Measurements from ENCODE around the gene HBB.

Gene HBB

DNA sequence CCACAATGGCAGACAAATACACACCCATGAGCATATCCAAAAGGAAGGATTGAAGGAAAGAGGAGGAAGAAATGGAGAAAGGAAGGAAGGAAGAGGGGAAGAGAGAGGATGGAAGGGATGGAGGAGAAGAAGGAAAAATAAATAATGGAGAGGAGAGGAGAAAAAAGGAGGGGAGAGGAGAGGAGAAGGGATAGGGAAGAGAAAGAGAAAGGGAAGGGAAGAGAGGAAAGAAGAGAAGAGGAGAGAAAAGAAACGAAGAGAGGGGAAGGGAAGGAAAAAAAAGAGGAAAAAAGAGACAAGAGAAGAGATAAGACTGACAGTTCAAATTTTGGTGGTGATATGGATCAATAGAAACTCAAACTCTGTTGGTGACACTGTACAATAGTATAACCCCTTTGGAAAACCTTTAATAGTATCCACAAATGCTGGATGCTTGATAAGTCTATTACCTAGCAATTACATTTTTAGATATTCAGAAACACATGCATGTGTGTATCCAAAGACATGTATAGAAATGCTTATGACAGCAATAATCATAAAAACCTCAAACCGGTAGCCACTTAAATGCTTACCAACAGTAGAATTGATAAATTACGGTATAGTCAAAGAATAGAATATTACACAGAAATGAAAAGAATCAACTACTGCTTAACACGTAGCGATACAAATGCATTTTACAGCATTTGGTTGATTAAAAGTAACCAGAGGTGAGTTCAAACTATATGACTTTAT lies 8.7 kb upstream of the HBB start:
- no CpG with 5 or more reads among the region's 5 CpGs for WGBS (ENCODE audit: extremely low coverage, insufficient coverage, low lambda C conversion rate)
- H2BK5ac ChIP-seq (ENCODE audit: low read length), result no peak overlapping the region
- H3K79me1 ChIP-seq (ENCODE audit: low read length), result no peaks in the 10 kb centered on the region
- H3K36me3 ChIP-seq (ENCODE audit: control insufficient read depth, insufficient read depth, low read length), result no peaks in the 10 kb centered on the region
- no peak overlapping the region for H3K56ac ChIP-seq (ENCODE audit: low read length)
- H3K23ac ChIP-seq (ENCODE audit: low read length), result no peak overlapping the region
- DNase-seq, result no peak
- no peak overlapping the region for H3K4me3 ChIP-seq (ENCODE audit: low read length)
- H2BK120ac ChIP-seq (ENCODE audit: low read depth, low read length), result no peak overlapping the region
- no peaks in the 10 kb centered on the region for H3K27me3 ChIP-seq (ENCODE audit: insufficient read depth, low read length, poor library complexity)
- no peak overlapping the region for H3K27ac ChIP-seq (ENCODE audit: low read depth, low read length)
- H3K9ac ChIP-seq (ENCODE audit: low read length), result no peak overlapping the region
- no peaks in the 10 kb centered on the region for H3K79me2 ChIP-seq (ENCODE audit: control insufficient read depth, insufficient read depth, low read length)
- no peaks in the 10 kb centered on the region for H3K4me1 ChIP-seq (ENCODE audit: control insufficient read depth, low read depth, low read length)
- no peak overlapping the region for H3K18ac ChIP-seq (ENCODE audit: low read length)
- H4K5ac ChIP-seq (ENCODE audit: low read length), result no peak overlapping the region
- H2AK5ac ChIP-seq (ENCODE audit: low read length), result no peak overlapping the region
- H3K4me2 ChIP-seq (ENCODE audit: low read length), result no peak overlapping the region
- no peak overlapping the region for H4K8ac ChIP-seq (ENCODE audit: low read depth, low read length)
- H3K4ac ChIP-seq (ENCODE audit: low read depth, low read length), result no peak overlapping the region
- H2BK15ac ChIP-seq (replicated peaks; ENCODE audit: low read depth), result no peak overlapping the region

DNA sequence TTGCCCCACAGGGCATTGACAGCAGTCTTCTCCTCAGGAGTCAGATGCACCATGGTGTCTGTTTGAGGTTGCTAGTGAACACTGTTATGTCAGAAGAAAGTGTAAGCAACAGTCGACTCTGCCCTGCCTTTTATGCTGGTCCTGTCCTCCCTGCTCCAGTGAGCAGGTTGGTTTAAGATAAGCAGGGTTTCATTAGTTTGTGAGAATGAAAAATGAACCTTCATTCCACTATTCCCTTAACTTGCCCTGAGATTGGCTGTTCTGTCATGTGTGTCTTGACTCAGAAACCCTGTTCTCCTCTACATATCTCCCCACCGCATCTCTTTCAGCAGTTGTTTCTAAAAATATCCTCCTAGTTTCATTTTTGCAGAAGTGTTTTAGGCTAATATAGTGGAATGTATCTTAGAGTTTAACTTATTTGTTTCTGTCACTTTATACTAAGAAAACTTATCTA lies 7.5 kb upstream of the HBB start, which contains the start of gene HBD:
Gene HBD, minus strand, starts transcription at position 103 of the 454 bp plus-strand sequence. Its CDS starts 50 bp downstream, at position 53.
- Histone ChIP-seq H3K4ac (ENCODE audit: low read depth, low read length) (no peak within 1 kb of the TSS), H2AK5ac (ENCODE audit: low read length) (no peak within 1 kb of the TSS)
- no peak for DNase-seq

DNA sequence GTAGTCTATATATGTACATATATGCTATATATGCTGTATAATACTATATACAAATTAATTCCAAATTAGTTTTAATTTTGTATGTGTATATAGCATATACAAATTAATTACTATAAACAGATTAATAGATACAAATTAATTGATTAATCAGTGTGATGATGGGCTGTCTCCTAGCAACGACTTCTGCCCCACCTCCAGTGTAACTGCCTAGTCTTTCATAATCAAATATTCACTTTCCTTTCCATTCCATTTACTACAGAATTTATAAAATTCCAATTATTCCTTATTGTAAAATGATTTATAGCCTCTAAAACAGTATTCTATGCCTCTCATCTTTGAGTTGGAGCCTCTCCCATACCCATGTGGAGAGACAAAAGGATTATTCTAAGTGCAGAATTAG lies 6.4 kb upstream of the HBB start:
- Histone ChIP-seq H4K8ac (ENCODE audit: low read depth, low read length) (no peak overlapping the region), H3K9ac (ENCODE audit: low read length) (no peak overlapping the region), H3K79me1 (ENCODE audit: low read length) (no peaks in the 10 kb centered on the region), H3K18ac (ENCODE audit: low read length) (no peak overlapping the region), H2BK15ac (replicated peaks; ENCODE audit: low read depth) (no peak overlapping the region), H3K27me3 (ENCODE audit: insufficient read depth, low read length, poor library complexity) (no peaks in the 10 kb centered on the region), H2BK120ac (ENCODE audit: low read depth, low read length) (no peak overlapping the region), H4K5ac (ENCODE audit: low read length) (no peak overlapping the region), H3K4me1 (ENCODE audit: control insufficient read depth, low read depth, low read length) (no peaks in the 10 kb centered on the region), H3K4me2 (ENCODE audit: low read length) (no peak overlapping the region), H3K4ac (ENCODE audit: low read depth, low read length) (no peak overlapping the region), H3K23ac (ENCODE audit: low read length) (no peak overlapping the region), H3K56ac (ENCODE audit: low read length) (no peak overlapping the region), H3K27ac (ENCODE audit: low read depth, low read length) (no peak overlapping the region), H2BK5ac (ENCODE audit: low read length) (no peak overlapping the region), H2AK5ac (ENCODE audit: low read length) (no peak overlapping the region), H3K36me3 (ENCODE audit: control insufficient read depth, insufficient read depth, low read length) (no peaks in the 10 kb centered on the region), H3K4me3 (ENCODE audit: low read length) (no peak overlapping the region), H3K79me2 (ENCODE audit: control insufficient read depth, insufficient read depth, low read length) (no peaks in the 10 kb centered on the region)
- no CpG with 5 or more reads among the region's 1 CpG for WGBS (ENCODE audit: extremely low coverage, insufficient coverage, low lambda C conversion rate)
- DNase-seq, result no peak

More for the DNA sequence above, 7.5 kb upstream of the HBB start, which contains the start of gene HBD:
- Histone ChIP-seq H2BK5ac (ENCODE audit: low read length) (no peak within 1 kb of the TSS), H3K36me3 (ENCODE audit: control insufficient read depth, insufficient read depth, low read length) (no peaks in the 10 kb centered on the region), H3K4me3 (ENCODE audit: low read length) (no peak within 1 kb of the TSS), H3K56ac (ENCODE audit: low read length) (no peak within 1 kb of the TSS), H3K79me1 (ENCODE audit: low read length) (no peaks in the 10 kb centered on the region), H3K27ac (ENCODE audit: low read depth, low read length) (no peak within 1 kb of the TSS), H3K18ac (ENCODE audit: low read length) (no peak within 1 kb of the TSS), H4K5ac (ENCODE audit: low read length) (no peak within 1 kb of the TSS), H3K4me1 (ENCODE audit: control insufficient read depth, low read depth, low read length) (no peaks in the 10 kb centered on the region), H3K27me3 (ENCODE audit: insufficient read depth, low read length, poor library complexity) (no peaks in the 10 kb centered on the region), H3K23ac (ENCODE audit: low read length) (no peak within 1 kb of the TSS), H2BK120ac (ENCODE audit: low read depth, low read length) (no peak within 1 kb of the TSS), H2BK15ac (replicated peaks; ENCODE audit: low read depth) (no peak within 1 kb of the TSS), H4K8ac (ENCODE audit: low read depth, low read length) (no peak within 1 kb of the TSS), H3K79me2 (ENCODE audit: control insufficient read depth, insufficient read depth, low read length) (no peaks in the 10 kb centered on the region), H3K9ac (ENCODE audit: low read length) (no peak within 1 kb of the TSS), H3K4me2 (ENCODE audit: low read length) (no peak within 1 kb of the TSS)
- no CpG with 5 or more reads among the region's 2 CpGs for WGBS (ENCODE audit: extremely low coverage, insufficient coverage, low lambda C conversion rate)

DNA sequence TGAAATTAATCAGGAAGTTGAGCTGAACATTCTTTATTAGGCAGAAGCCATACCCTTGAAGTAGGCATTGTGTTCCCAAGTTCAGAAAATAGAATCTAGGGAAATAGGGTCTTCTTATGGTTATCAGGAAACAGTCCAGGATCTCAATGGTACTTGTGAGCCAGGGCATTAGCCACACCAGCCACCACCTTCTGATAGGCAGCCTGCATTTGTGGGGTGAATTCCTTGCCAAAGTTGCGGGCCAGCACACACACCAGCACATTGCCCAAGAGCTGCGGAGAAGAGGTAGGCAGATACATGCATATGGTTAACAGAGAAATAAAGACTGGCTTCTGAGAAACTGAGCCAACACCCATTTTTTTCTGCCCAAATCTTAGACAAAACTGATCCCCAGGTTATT lies 6.0 kb upstream of the HBB start:
- Histone ChIP-seq H2BK15ac (replicated peaks; ENCODE audit: low read depth) (no peak overlapping the region), H3K4me3 (ENCODE audit: low read length) (no peak overlapping the region), H2BK5ac (ENCODE audit: low read length) (no peak overlapping the region), H4K8ac (ENCODE audit: low read depth, low read length) (no peak overlapping the region), H3K27me3 (ENCODE audit: insufficient read depth, low read length, poor library complexity) (no peaks in the 10 kb centered on the region), H2AK5ac (ENCODE audit: low read length) (no peak overlapping the region), H3K23ac (ENCODE audit: low read length) (no peak overlapping the region), H3K4me1 (ENCODE audit: control insufficient read depth, low read depth, low read length) (no peaks in the 10 kb centered on the region), H3K79me1 (ENCODE audit: low read length) (no peaks in the 10 kb centered on the region), H3K18ac (ENCODE audit: low read length) (no peak overlapping the region), H3K4ac (ENCODE audit: low read depth, low read length) (no peak overlapping the region), H3K9ac (ENCODE audit: low read length) (no peak overlapping the region), H2BK120ac (ENCODE audit: low read depth, low read length) (no peak overlapping the region), H3K27ac (ENCODE audit: low read depth, low read length) (no peak overlapping the region), H3K79me2 (ENCODE audit: control insufficient read depth, insufficient read depth, low read length) (no peaks in the 10 kb centered on the region), H3K56ac (ENCODE audit: low read length) (no peak overlapping the region), H4K5ac (ENCODE audit: low read length) (no peak overlapping the region), H3K4me2 (ENCODE audit: low read length) (no peak overlapping the region), H3K36me3 (ENCODE audit: control insufficient read depth, insufficient read depth, low read length) (no peaks in the 10 kb centered on the region)
- no CpG with 5 or more reads among the region's 2 CpGs for WGBS (ENCODE audit: extremely low coverage, insufficient coverage, low lambda C conversion rate)
- DNase-seq, result no peak

DNA sequence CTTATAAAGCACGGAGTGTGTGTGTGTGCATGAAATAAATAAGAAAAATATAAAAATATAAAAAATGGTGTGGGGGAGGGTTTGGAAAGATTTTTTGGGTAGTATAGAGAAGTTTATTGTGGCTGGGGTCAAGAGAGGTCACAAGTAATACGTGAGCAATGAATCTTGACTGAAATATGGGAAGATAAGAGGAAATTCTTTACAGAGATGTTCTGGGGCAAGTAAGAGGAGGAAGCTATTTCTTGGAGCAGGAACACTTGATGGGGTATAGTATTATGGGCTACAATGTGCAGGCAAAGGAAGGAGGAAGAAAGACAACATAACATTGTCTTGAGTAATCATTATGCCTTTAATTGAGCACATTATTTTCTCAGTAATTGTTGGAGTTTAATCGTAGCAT lies 5.3 kb upstream of the HBB start:
- H3K4me1 ChIP-seq (ENCODE audit: control insufficient read depth, low read depth, low read length), result no peaks in the 10 kb centered on the region
- H2AK5ac ChIP-seq (ENCODE audit: low read length), result no peak overlapping the region
- H2BK120ac ChIP-seq (ENCODE audit: low read depth, low read length), result no peak overlapping the region
- no peak overlapping the region for H3K56ac ChIP-seq (ENCODE audit: low read length)
- no peaks in the 10 kb centered on the region for H3K36me3 ChIP-seq (ENCODE audit: control insufficient read depth, insufficient read depth, low read length)
- no peak overlapping the region for H3K18ac ChIP-seq (ENCODE audit: low read length)
- no peaks in the 10 kb centered on the region for H3K79me1 ChIP-seq (ENCODE audit: low read length)
- no peak for DNase-seq
- 100% methylated on average over 2 of the region's 3 CpGs for WGBS (ENCODE audit: extremely low coverage, insufficient coverage, low lambda C conversion rate)
- no peak overlapping the region for H2BK15ac ChIP-seq (replicated peaks; ENCODE audit: low read depth)
- H3K23ac ChIP-seq (ENCODE audit: low read length), result no peak overlapping the region
- no peak overlapping the region for H3K4ac ChIP-seq (ENCODE audit: low read depth, low read length)
- no peak overlapping the region for H2BK5ac ChIP-seq (ENCODE audit: low read length)
- H3K27me3 ChIP-seq (ENCODE audit: insufficient read depth, low read length, poor library complexity), result no peaks in the 10 kb centered on the region
- no peak overlapping the region for H4K8ac ChIP-seq (ENCODE audit: low read depth, low read length)
- no peak overlapping the region for H3K9ac ChIP-seq (ENCODE audit: low read length)
- H3K4me3 ChIP-seq (ENCODE audit: low read length), result no peak overlapping the region
- no peak overlapping the region for H4K5ac ChIP-seq (ENCODE audit: low read length)
- H3K4me2 ChIP-seq (ENCODE audit: low read length), result no peak overlapping the region
- H3K79me2 ChIP-seq (ENCODE audit: control insufficient read depth, insufficient read depth, low read length), result no peaks in the 10 kb centered on the region
- H3K27ac ChIP-seq (ENCODE audit: low read depth, low read length), result no peak overlapping the region

DNA sequence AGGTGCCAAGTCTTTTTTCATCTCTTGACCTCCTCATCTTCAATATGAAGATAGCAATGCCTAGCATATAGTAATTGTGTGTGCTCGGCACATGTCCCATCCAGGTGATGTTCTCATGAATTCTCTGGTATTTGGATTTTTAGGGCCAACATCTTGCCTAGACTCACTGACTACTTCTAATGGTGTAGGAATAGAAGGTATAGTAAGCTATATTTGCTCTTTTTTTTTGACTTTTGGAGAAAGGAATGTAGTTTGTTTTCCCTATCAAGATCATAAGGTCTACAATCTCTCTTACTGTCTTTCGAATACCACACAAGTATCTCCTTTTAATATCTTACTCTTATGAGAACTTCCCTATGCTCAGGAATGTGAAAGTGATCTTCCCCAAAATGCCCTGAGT lies 4.2 kb upstream of the HBB start:
- no peak overlapping the region for H3K4ac ChIP-seq (ENCODE audit: low read depth, low read length)
- H3K4me1 ChIP-seq (ENCODE audit: control insufficient read depth, low read depth, low read length), result no peaks in the 10 kb centered on the region
- WGBS (ENCODE audit: extremely low coverage, insufficient coverage, low lambda C conversion rate), result no CpG with 5 or more reads among the region's 2 CpGs
- H3K56ac ChIP-seq (ENCODE audit: low read length), result no peak overlapping the region
- H3K79me2 ChIP-seq (ENCODE audit: control insufficient read depth, insufficient read depth, low read length), result no peaks in the 10 kb centered on the region
- H4K8ac ChIP-seq (ENCODE audit: low read depth, low read length), result no peak overlapping the region
- H3K27me3 ChIP-seq (ENCODE audit: insufficient read depth, low read length, poor library complexity), result no peaks in the 10 kb centered on the region
- no peak overlapping the region for H3K23ac ChIP-seq (ENCODE audit: low read length)
- no peak overlapping the region for H2AK5ac ChIP-seq (ENCODE audit: low read length)
- H4K5ac ChIP-seq (ENCODE audit: low read length), result no peak overlapping the region
- H2BK120ac ChIP-seq (ENCODE audit: low read depth, low read length), result no peak overlapping the region
- no peak overlapping the region for H3K4me3 ChIP-seq (ENCODE audit: low read length)
- no peak for DNase-seq
- no peak overlapping the region for H3K27ac ChIP-seq (ENCODE audit: low read depth, low read length)
- no peaks in the 10 kb centered on the region for H3K36me3 ChIP-seq (ENCODE audit: control insufficient read depth, insufficient read depth, low read length)
- H3K9ac ChIP-seq (ENCODE audit: low read length), result no peak overlapping the region
- H2BK5ac ChIP-seq (ENCODE audit: low read length), result no peak overlapping the region
- H3K79me1 ChIP-seq (ENCODE audit: low read length), result no peaks in the 10 kb centered on the region
- H3K4me2 ChIP-seq (ENCODE audit: low read length), result no peak overlapping the region
- no peak overlapping the region for H2BK15ac ChIP-seq (replicated peaks; ENCODE audit: low read depth)
- no peak overlapping the region for H3K18ac ChIP-seq (ENCODE audit: low read length)

All from mesendoderm (in vitro differentiated cells).